HG03521 (cell line): ENCODE results near the gene RCAN3.

Experiments used
- ATAC-seq: cut with Tn5 transposase; IDR thresholded peaks from one replicate; pipeline ENCODE4 v1.9.1; 2021; ENCODE audit warnings: mild to moderate bottlenecking, moderate library complexity; ENCODE audit not compliant: unreplicated experiment

RCAN3 gene

GRCh38 chr1:24572301-24572700 lies 69.7 kb downstream of the RCAN3 start:
- no peak for ATAC-seq

DNA sequence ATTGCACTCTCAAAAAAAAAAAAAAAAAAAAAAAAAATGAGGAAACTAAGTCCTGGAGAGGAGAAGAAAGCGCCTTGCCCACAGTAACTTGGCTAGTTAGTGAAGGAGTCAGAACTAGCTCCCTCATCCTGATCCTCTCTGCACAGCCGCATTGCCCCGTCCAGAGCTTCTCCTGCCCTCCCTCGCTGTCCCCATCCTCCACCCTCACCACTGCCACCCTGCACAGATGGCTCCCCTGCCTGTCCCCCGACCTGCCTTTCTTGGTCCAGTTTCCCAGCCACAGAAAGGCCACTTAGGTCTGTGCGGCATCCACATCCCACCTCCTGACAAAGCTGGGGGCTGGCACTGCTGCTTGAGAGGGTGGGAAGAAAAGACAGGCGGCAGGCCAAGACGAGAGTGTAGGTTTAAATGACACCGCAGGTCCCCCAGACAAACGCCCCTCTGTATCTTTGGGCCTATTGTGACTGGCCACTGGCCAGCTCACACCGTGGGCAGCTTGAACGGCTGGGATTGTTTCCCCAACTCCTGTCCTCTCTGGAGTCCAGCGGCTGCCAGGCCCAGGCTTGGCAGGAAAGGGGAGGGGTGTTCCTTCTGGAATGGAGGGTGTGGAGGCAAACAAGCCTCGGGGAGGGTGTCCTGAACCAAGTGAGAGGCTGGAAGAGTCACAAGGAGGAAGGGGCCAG lies 73.4 kb downstream of the RCAN3 start:
- no peak for ATAC-seq

DNA sequence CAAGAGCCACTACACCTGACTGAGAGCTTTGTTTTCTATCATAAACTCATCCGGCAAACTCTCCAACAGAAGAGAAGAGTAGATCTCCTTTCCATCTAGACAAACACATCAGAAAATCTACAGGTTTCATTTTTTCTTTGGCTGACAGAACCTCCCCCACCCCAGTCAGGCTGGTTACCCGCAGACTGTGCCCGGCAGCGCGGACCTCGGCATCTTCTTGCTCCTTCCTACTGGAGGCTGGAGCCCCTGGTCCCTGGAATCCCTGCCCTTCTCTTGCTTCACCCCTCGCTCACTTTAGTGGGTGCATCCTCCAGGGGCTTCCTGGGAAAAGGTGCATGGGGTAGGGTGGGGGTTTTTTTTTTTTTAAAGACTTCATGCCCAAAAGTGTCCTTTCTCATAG lies 76.2 kb downstream of the RCAN3 start:
- ATAC-seq = no peak

DNA sequence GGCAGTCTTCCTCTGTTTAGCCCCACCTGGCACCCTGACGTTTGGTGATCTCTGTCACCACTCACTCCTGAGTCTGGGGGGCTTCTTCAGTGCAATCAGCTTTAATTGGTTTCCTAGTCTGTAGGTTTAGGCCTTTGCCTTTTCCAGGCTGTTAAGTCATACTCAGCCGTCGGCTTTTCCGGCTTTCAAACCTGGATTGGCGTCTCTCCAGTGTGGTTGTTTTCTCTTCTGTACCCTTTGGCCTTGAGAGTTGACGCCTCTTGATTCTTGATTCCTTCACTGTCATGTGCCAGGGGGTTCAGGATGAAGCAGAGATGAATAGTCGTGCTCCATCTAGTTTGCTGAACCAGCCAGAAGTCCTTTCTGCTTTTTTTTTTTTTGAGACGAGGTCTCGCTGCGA lies 78.1 kb downstream of the RCAN3 start:
- ATAC-seq = no peak

GRCh38 chr1:24584171-24584647 lies 81.6 kb downstream of the RCAN3 start:
- ATAC-seq = no peak

DNA sequence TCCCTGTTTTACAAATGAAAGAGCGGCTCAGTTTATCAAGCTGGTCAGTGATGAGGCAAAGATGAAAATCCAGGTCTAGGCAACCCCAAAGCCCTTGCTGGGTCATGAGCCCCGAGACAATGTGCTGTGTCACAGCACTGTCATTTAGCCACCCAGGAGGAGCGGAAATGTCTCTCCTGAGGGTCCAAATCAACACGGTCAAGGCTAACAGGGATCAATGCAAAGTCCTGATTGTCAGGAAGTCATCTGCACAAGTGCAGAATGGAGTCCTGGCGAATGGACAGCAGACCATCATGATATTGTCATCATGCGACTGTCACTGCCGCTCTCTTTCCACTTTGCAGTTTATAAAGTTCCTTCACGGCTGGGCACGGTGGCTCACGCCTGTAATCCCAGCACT lies 83.5 kb downstream of the RCAN3 start:
- no peak for ATAC-seq

DNA sequence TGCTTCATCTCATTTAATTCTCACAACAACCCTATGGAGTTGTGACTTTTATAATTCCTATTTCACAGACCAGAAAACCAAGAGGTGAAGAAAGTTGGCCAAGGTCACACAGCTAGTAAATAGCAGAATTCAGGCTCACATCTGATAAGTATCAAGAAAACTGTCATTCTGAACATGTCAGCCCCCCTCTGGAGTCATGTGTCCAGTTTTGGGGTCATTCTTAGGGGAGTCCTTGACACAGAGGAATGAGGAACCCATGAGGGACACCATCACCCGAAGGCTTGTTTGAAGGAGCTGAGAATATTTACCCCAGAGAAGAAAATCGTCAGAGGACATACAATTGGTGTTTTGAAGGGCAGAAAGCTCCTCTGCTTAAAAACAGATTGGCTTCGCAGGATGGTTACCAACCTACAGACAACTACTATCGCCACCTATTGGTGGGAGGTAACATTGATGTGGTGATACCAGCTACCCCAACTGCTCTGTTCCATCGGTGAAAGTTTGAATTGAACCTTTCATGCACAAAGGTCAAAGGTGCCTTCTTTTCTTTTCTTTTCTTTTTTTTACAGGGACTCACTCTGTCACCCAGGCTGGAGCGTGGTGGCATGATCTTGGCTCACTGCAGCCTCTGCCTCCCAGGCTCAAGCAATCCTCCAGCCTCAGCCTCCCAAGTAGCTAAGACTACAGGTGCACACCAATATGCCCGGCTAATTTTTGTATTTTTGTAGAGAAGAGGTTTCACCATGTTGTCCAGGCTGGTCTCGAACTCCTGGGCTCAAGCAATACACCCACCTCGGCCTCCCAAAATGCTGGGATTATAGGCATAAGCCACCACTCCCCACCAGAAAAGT lies 84.6 kb downstream of the RCAN3 start:
- no peak for ATAC-seq

DNA sequence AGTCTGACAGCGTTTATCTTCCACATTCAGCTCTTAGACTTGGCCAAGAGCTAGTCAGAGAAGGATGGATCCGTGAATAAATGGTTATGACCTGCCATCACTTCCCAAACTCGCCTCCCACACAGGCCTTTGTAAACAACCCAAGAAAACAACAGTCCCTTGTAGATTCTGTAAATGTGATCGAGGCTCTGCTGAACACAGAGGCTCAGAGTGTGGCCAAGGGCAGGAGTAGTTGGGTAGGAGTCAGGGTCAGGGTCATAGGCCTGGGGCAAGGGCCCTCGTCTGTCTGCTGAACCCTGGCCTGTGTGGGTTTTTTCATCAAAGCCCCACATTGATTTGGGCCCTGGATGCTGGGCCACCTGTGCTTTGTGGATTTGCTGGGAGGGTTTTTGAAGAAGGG lies 85.9 kb downstream of the RCAN3 start:
- ATAC-seq = no peak

- ATAC-seq = no peak
These were observed 86.6 kb downstream of the RCAN3 start for GRCh38 chr1:24589200-24589599.
